Panc1 (cell line): ENCODE measurements around the gene ZNF620. TPM values are rescaled to one million over a fixed set of nuclear protein-coding genes. Genes with fewer than 3 reads are reported as not detected.
"Not testable (repeated sequence)": the region's sequence is repeated elsewhere in the genome, so short reads cannot be mapped to it uniquely, and the experiment has no call there.

Source experiments
- ATAC-seq: fragments of 200-7000 bp; cut with Tn5 transposase; 2 replicates; pipeline ENCODE4 v1.9.1; 2020; ENCODE audit warnings: mild to moderate bottlenecking, moderate library complexity
- BruUV-seq: library from RNA; stranded (reverse); fragments of 400-500 nt; replicated peaks from 2 replicates; lab custom pipeline; 2021; lab: Mats Ljungman, UMichigan
- CTCF ChIA-PET: fragments of 300-600 bp; sonication (Branson Sonifier 250); formaldehyde crosslinking; loops from one replicate; lab custom pipeline; 2022; ENCODE audit warnings: antibody characterized with exemption; lab: Charles Lee
- POLR2A ChIA-PET: fragments of 300-600 bp; sonication (Branson Sonifier 250); formaldehyde crosslinking; loops from one replicate; lab custom pipeline; 2022; ENCODE audit warnings: antibody characterized with exemption; lab: Charles Lee
- DNase-seq: peaks from one replicate; pipeline ENCODE4 v3.0.0-alpha.2; 2010; ENCODE audit warnings: low read depth, low spot score
- H3K27ac ChIP-seq: 2 replicates; pipeline ENCODE4 v1.5.1; 2011; ENCODE audit warnings: mild to moderate bottlenecking, low read length, inconsistent platforms
- H3K27me3 ChIP-seq: fragments of 200-500 bp; sonication (Bioruptor generic); 2 replicates; pipeline ENCODE4 v1.6.0; 2014; ENCODE audit warnings: low read length, inconsistent platforms; ENCODE audit not compliant: control insufficient read depth, insufficient read depth
- H3K36me3 ChIP-seq: fragments of 200-500 bp; sonication (Bioruptor generic); 2 replicates; pipeline ENCODE4 v1.5.1; 2014; ENCODE audit warnings: inconsistent platforms, mild to moderate bottlenecking, low read length, moderate library complexity; ENCODE audit not compliant: control insufficient read depth, insufficient read depth
- H3K4me1 ChIP-seq: 2 replicates; pipeline ENCODE4 v1.5.1; 2011; ENCODE audit warnings: inconsistent platforms, mild to moderate bottlenecking, low read length, moderate library complexity; ENCODE audit not compliant: control insufficient read depth, insufficient read depth
- H3K4me3 ChIP-seq, 2 experiments: 2 replicates each; pipeline ENCODE4 v1.5.1; 2011 to 2012; ENCODE audit warnings: low read depth in 2 of 2, low read length in 2 of 2, mild to moderate bottlenecking in 2 of 2, inconsistent platforms in 1 of 2, moderate library complexity in 1 of 2
- H3K9me3 ChIP-seq: fragments of 200-500 bp; sonication (Bioruptor generic); 2 replicates; pipeline ENCODE4 v1.5.1; 2014; ENCODE audit warnings: low read depth, mild to moderate bottlenecking, inconsistent platforms, low read length, moderate library complexity; ENCODE audit not compliant: control insufficient read depth, insufficient read depth
- CTCF ChIP-seq: fragments of 450-650 bp; IDR thresholded peaks from 2 replicates; pipeline ENCODE4 v1.5.1; 2017; ENCODE audit warnings: mild to moderate bottlenecking
- POLR2AphosphoS5 ChIP-seq: IDR thresholded peaks from 2 replicates; pipeline ENCODE4 v1.6.1; 2012; ENCODE audit warnings: mild to moderate bottlenecking, low read depth, low read length, moderate library complexity
- REST ChIP-seq, 2 experiments: IDR thresholded peaks; 2 replicates each; pipeline ENCODE4 v1.6.1; 2011 to 2012; ENCODE audit warnings: low read depth in 2 of 2, control low read depth in 1 of 2, low read length in 1 of 2, mild to moderate bottlenecking in 1 of 2, moderate library complexity in 1 of 2; ENCODE audit not compliant: insufficient read depth in 1 of 2
- SIN3A ChIP-seq: IDR thresholded peaks from 2 replicates; pipeline ENCODE4 v1.6.1; 2012; ENCODE audit warnings: low read depth, mild to moderate bottlenecking, low read length, moderate library complexity, borderline replicate concordance; ENCODE audit not compliant: insufficient read depth
- TCF7L2 ChIP-seq: IDR thresholded peaks from 2 replicates; pipeline ENCODE4 v1.6.1; 2011; ENCODE audit warnings: mild to moderate bottlenecking, low read depth, low read length, inconsistent platforms
- in situ Hi-C: cut with HindIII; loops from 2 replicates; pipeline ENCODE4 v1.10.0; 2016; ENCODE audit warnings: low sequenced_read_pairs, low pct_unique_long_range_greater_than_20kb
- intact Hi-C: fragments of 100-400 bp; cut with micrococcal nuclease; formaldehyde crosslinking; loops from one replicate; pipeline ENCODE4 v1.10.0; 2022; ENCODE audit not compliant: unreplicated experiment
- total RNA-seq: library from RNA; stranded (reverse); gene quantifications from one replicate; pipeline ENCODE4 v1.2.1, GENCODE V29; 2021; ENCODE audit not compliant: unreplicated experiment

The ZNF620 gene
- total RNA-seq, 1 experiment from 2014 or later = 1.3 TPM

GRCh38 chr3:40557575-40558161 lies 51.8 kb downstream of the ZNF620 start:
- in situ Hi-C loops = no loop called here
- no peak for ATAC-seq
- Histone ChIP-seq H3K27ac (no peak overlapping the region), H3K4me1 (no peaks in the 10 kb centered on the region), H3K9me3 (no peaks in the 10 kb centered on the region), H3K36me3 (no peaks in the 10 kb centered on the region), H3K4me3 (no peak overlapping the region), H3K27me3 (no peaks in the 10 kb centered on the region)
- TF ChIP-seq TCF7L2 = no peak
- no peak for TF ChIP-seq POLR2AphosphoS5
- no peak for TF ChIP-seq SIN3A
- TF ChIP-seq REST (IDR thresholded peaks at IDR 0.05; ENCODE audit: insufficient read depth in 1 of 2, low read depth in 2 of 2, low read length in 1 of 2) = no peak
- TF ChIP-seq CTCF = no peak
- BruUV-seq = no TSS peak
- DNase-seq = no peak
- ChIA-PET POLR2A (no interaction called here), CTCF (no interaction called here)
- intact Hi-C loops = no loop called here

GRCh38 chr3:40562482-40562881 lies 56.6 kb downstream of the ZNF620 start:
- H3K4me3 ChIP-seq, H3K27me3 ChIP-seq, DNase-seq, intact Hi-C loops, ATAC-seq, H3K9me3 ChIP-seq, BruUV-seq, H3K27ac ChIP-seq, H3K36me3 ChIP-seq, H3K4me1 ChIP-seq, CTCF ChIA-PET, POLR2A ChIA-PET, in situ Hi-C loops: not testable (repeated sequence)

- H3K4me1 ChIP-seq, H3K4me3 ChIP-seq, BruUV-seq, DNase-seq, intact Hi-C loops, in situ Hi-C loops, POLR2A ChIA-PET, H3K27me3 ChIP-seq, H3K9me3 ChIP-seq, ATAC-seq, CTCF ChIA-PET, H3K27ac ChIP-seq, H3K36me3 ChIP-seq: not testable (repeated sequence)
Observed at GRCh38 chr3:40565629-40566028, 59.8 kb downstream of the ZNF620 start.
